ENCODE results near the gene ZBTB32. TPM values are rescaled to one million over a fixed set of nuclear protein-coding genes. Genes with fewer than 3 reads are reported as not detected.

Gene ZBTB32
- total RNA-seq, 1 experiment from 2014 or later: not detected

DNA sequence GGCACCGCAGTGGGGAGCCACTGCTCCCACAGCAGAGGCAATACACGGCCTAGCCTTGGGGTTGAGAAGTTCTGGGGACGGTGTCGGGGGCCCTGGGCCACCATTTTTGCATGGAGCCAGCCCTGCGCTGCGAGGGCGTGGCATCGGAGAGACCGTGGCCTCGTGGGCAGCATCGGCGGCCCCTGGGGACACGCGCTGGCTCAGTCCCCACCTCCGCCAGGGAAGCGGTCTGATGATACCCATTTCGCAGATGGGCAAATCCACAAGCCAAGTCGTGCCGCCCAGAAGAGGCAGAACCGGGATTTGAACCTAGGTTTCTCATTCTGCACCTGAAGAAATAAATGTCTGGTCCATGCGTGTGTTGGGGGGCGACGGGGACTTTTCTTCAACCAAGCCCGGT, 39.2 kb upstream of the ZBTB32 start:
- H4K20me1 ChIP-seq (ENCODE audit: insufficient read depth): no peaks in the 10 kb centered on the region
- POLR2A ChIA-PET: interaction anchor here (1.7 kb wide), 1 partner anchor 17 kb away, joined by 8 read pairs; the partner anchor contains the start of gene COX6B1
- intact Hi-C loops (cut with micrococcal nuclease): no loop called here
- CTCF ChIA-PET: no interaction called here
- no peaks in the 10 kb centered on the region for H3K79me2 ChIP-seq (ENCODE audit: insufficient read depth, low read length)
- RAD21 ChIA-PET (ENCODE audit: low non-redundant PET in 1 of 2, low total read pairs in 2 of 2, uncharacterized antibody in 2 of 2, unreplicated experiment in 2 of 2): no interaction called here
- H3K9me2 ChIP-seq (ENCODE audit: insufficient read depth): no peaks in the 10 kb centered on the region
- H3K9me3 ChIP-seq (ENCODE audit: control insufficient read depth in 1 of 2, insufficient read depth in 1 of 2, low read depth in 1 of 2, low read length in 2 of 2): no peaks in the 10 kb centered on the region
- no peaks in the 10 kb centered on the region for H3K36me3 ChIP-seq (ENCODE audit: control insufficient read depth in 1 of 2, insufficient read depth in 2 of 2, low read length in 2 of 2)
- no peak overlapping the region for H3K9ac ChIP-seq (ENCODE audit: low read length)
- TF ChIP-seq TCF7L2 (IDR thresholded peaks at IDR 0.05; ENCODE audit: borderline replicate concordance, extremely low read depth, insufficient read depth, insufficient read length) (no peak), ZNF274 (IDR thresholded peaks at IDR 0.05; ENCODE audit: low read depth, low read length) (no peak), JUND (IDR thresholded peaks at IDR 0.05) (no peak), ELF1 (IDR thresholded peaks at IDR 0.05; ENCODE audit: borderline replicate concordance, low read depth) (no peak), CEBPB (IDR thresholded peaks at IDR 0.05; ENCODE audit: low read depth) (no peak), EZH2 (IDR thresholded peaks at IDR 0.05) (no peak), POLR2AphosphoS5 (IDR thresholded peaks at IDR 0.05; ENCODE audit: low read depth, low read length) (no peak), EZH2phosphoT487 (IDR thresholded peaks at IDR 0.05; ENCODE audit: borderline replicate concordance) (no peak), YY1 (IDR thresholded peaks at IDR 0.05; ENCODE audit: extremely low read depth, insufficient replicate concordance, low read depth, low read length) (no peak)
- TF ChIP-seq, protein P1, sequence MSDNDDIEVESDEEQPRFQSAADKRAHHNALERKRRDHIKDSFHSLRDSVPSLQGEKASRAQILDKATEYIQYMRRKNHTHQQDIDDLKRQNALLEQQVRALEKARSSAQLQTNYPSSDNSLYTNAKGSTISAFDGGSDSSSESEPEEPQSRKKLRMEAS (IDR thresholded peaks at IDR 0.05): no peak
- TF ChIP-seq, protein P2, sequence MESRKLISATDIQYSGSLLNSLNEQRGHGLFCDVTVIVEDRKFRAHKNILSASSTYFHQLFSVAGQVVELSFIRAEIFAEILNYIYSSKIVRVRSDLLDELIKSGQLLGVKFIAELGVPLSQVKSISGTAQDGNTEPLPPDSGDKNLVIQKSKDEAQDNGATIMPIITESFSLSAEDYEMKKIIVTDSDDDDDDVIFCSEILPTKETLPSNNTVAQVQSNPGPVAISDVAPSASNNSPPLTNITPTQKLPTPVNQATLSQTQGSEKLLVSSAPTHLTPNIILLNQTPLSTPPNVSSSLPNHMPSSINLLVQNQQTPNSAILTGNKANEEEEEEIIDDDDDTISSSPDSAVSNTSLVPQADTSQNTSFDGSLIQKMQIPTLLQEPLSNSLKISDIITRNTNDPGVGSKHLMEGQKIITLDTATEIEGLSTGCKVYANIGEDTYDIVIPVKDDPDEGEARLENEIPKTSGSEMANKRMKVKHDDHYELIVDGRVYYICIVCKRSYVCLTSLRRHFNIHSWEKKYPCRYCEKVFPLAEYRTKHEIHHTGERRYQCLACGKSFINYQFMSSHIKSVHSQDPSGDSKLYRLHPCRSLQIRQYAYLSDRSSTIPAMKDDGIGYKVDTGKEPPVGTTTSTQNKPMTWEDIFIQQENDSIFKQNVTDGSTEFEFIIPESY (IDR thresholded peaks at IDR 0.05; ENCODE audit: extremely low read depth, insufficient replicate concordance, low read length): no peak
- no peak overlapping the region for H3K27ac ChIP-seq (ENCODE audit: low read depth, low read length)
- DNase-seq (ENCODE audit: low read depth, low spot score) (no peak), ATAC-seq (no peak)
- H3K27me3 ChIP-seq (ENCODE audit: insufficient read depth, low read length): peaks cover 5% of the 10 kb centered on the region; the same call in 1 of the 2 replicates
- H3K4me3 ChIP-seq (replicated peaks in 1 of 2; ENCODE audit: low read depth in 1 of 2, low read length in 2 of 2): no peak overlapping the region
- no peak overlapping the region for H2AFZ ChIP-seq (ENCODE audit: low read depth, low read length, poor library complexity, severe bottlenecking)
- BruUV-seq (replicated peaks): no TSS peak
- no peak overlapping the region for H3K4me2 ChIP-seq (ENCODE audit: low read length)
- H3K4me1 ChIP-seq (ENCODE audit: control insufficient read depth in 1 of 2, insufficient read depth in 2 of 2, low read length in 2 of 2): no peaks in the 10 kb centered on the region

All from HCT116 (cell line).